Renal cortical epithelial cell (primary cell): Measurements from ENCODE around the gene FAAP100. TPM values are rescaled to one million over a fixed set of nuclear protein-coding genes. Genes with fewer than 3 reads are reported as not detected.

ENCODE experiments used
- DNase-seq: peaks from one replicate; pipeline ENCODE4 v3.0.0-alpha.2; 2011; ENCODE audit warnings: low read depth
- total RNA-seq: library from RNA; depleted of rRNA; stranded (reverse); fragments of >200 nt; gene quantifications from 2 replicates; pipeline ENCODE4 v1.2.3, GENCODE V29; 2014

Gene FAAP100
- total RNA-seq, 1 donor from 2014 or later, result 22.2 TPM

- peak; percentile 94 for DNase-seq
Measured at GRCh38 chr17:81553616-81554181, 1.5 kb upstream of the FAAP100 start.

DNA sequence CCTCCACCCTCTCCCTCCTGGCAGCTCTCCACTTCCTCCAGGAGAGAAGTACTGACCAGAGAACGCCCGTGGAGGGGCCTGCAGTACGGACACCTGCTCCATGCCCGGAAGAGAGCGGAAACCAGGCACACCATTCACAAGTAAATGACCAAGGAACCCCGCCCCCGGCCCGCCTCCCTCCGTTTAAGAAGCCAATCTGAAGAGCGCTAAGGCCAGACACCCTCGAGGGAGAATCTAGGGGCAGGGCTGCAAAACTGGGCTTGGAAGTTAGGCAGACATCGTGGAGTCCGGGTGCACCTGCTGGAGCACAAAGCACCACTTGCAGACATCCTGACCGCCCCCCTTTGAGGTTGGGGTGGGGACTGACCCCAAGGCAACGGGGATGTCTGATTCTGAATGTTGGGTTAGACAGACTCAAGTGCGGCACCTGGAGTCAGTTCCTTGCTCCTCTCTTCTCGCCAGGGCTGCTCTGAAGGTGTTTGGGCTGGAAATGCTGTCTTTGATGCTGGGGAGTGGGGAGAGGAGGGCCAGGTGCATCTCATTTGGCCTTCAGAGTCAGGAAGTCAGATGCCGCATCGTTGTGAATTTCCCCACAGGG is 964 bp upstream of the FAAP100 start:
- DNase-seq, result peak; percentile 72

GRCh38 chr17:81551458-81552243 is 502 bp downstream of the FAAP100 start:
- DNase-seq, result no peak

DNA sequence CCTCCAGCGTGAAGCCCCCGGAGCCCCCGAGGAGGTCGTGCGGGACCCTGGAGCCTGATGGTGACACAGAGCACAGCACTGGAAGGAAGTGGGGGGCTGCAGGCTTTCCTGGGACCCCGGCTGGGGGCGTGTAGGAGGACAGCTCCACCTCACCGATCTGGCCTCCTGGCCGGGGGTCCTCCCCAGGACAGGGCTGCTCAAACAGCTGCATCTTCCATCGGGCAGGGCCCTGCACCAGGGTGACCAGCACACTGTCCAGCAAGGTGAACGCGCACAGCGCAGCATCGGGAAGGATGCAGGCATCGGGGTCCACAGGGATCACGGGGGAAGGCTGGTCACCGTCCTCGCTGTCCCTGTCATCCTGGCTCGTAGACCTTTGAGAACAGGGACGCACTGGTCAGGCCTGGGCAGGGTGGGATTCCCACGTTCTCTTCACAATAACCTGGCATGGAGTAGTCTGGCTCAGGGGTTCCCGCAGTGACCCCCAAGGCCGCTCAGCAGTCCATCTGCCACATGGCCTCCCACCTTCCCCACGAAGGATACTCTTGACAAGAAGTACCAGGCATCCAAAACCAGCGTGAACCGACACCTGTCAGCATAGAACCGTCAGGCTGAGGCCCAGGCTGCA is 1.2 kb downstream of the FAAP100 start:
- no peak for DNase-seq

DNA sequence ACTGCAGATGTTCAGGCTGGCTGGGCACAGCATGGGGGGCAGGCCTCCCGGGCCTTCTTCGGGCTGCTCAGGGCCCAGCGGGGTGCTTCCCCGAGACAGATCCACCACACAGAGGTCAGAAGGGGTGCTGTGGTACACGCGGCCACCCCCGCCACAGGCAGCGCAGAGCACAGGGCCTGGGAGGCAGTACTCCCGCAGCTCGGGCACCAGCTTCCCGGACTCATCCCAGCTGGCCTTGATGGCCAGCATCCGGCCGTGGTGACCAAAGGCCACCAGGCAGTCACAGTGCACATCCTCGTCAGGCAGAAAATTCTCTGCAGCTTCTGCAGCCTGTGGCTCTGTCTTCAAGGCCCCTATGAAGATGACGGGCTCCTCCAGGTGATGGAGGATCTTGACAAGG is 1.9 kb downstream of the FAAP100 start:
- DNase-seq, result no peak

DNA sequence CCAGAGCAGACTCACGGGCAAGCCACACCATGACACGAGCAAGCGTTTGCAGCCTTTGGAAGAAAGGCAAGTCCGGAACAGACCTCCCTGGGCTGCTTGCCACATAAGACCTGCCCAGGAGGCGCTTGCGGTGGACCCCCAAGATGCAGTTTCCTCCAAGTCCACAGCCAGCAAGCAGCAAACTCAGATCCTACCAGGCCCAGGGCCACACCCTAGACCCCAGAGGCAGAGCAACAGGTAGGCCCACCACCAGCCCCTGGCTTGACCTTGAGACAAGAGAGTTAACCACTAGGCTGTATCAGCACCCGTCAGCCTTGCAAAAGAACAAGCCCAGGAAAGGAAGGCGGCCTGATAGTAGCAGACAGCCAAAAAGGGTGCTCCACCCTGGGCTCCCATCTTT is 2.3 kb downstream of the FAAP100 start:
- no peak for DNase-seq

GRCh38 chr17:81549031-81549557 is 3.1 kb downstream of the FAAP100 start:
- no peak for DNase-seq

- no peak for DNase-seq
Measured at GRCh38 chr17:81547614-81547982, 4.6 kb downstream of the FAAP100 start.

- no peak for DNase-seq
Measured at GRCh38 chr17:81546906-81547613, 5.1 kb downstream of the FAAP100 start.

DNA sequence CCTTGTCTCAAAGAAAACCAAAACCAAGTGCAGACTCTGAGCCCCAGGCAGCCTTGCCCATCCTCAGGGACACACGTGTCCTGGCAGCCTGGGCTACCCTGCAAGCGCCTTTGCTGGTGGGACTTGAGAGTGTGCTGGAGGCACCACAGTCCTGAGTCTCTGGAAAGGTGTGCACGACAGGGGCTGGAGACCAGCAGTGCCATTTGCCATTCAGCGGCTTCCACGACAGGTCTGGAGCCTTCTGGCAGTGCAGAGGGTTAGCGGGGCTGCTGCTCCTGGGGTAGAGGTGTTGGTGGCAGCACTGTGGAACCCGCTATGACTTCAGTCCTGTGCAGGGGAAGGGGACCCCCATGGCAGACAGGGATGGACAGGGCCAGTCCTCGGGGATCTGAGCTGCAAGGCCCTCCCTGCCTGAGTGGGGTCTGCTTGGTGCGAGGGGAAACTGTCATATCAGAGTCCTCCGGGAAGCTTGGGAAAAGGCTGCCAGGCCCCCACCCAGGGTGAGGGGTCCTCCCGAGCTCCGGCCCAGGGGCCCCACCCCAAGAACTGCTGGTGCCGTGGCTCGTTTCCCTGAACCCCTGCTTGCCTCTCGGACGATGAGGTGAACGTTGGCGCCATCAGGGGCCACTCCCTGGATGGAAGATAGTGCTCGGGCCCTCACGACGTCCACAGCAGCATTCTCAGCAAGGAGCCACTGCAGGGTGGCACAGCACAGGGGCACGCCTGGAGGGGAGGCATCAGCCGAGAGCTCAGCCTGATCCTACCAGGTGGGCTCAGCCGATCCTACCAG is 6.8 kb downstream of the FAAP100 start:
- DNase-seq, result no peak

GRCh38 chr17:81544281-81544974 is 7.7 kb downstream of the FAAP100 start:
- DNase-seq, result no peak

DNA sequence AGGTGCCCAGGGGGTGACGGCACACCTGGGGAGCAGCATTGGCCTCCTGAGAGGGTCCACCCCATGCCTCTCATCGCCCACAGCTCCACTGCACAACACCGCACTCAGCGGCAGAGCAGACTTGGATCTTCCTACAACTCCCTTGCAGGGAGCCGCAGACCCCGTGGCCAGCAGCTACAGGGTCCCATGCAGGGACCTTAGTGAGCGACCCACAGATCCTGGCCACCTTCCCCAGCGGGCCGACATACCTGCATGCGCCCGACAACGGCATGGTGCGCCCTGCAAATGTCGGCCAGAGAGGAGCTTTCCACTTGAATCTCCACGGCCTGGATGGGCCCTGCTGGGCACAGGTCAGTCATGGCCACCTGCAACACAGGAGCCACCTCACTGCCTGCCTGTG is 8.4 kb downstream of the FAAP100 start:
- no peak for DNase-seq

DNA sequence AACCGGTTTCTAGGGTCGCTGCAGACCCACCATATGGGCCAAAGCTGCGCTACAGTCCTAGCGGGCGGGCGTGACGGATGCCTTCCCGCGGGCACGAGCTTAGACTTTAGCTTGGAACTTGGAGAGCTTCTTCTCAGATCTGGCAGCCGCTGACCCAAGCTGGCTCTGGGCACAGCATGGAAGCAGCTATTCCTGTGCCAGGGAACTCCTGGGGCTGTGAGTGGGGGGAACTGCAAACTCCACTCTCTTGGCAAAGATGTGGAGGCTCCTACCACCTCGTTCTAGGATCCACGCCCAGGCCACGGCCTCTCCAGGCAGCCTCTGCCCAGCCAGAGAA is 8.8 kb downstream of the FAAP100 start:
- DNase-seq, result no peak

DNA sequence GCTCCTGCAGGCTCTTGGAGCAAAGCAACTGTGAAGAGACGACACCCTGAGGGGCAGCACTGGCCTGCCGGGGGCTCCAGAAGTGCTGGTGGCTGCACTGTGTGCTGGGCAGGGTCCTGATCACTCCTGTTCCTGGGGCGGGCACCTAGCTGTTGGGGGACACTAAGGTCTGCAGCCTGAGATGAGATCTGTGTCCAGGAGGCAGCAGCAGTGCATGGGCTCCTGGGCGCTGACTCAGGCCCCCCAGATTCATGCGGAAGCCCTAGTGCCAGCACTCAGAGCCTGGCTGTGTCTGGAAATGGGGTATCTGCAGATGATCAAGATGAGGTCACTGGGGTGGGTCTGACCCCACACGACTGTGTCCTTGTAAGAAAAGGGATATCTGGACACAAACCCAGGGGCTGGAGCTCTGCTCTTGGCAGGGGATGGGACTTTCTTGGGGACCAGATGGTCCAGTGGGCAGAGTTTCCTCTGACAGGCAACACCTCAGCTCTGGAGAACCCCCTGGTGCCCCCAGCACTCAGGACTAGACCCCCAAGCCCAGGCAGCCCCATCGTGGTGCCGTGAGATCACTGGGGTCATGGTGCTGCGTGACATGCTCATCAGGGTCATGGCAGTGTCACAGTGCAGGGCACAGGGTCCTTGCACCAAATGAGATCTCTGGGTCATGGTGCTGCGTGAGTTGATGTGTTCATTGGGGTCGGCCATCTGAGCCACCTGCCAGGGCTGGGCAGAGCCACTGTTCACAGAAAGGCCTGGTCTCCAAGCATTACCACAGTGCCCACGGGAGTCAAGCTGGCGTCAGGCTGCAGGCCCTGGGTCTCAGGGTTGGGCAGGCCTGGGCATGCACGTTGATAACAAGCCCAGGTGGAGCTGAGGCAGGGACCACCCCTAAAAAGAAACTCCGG is 9.5 kb downstream of the FAAP100 start:
- DNase-seq, result no peak

GRCh38 chr17:81541123-81541522 is 11.0 kb downstream of the FAAP100 start:
- no peak for DNase-seq

- DNase-seq, result no peak
Measured at GRCh38 chr17:81540676-81541027, 11.5 kb downstream of the FAAP100 start.

DNA sequence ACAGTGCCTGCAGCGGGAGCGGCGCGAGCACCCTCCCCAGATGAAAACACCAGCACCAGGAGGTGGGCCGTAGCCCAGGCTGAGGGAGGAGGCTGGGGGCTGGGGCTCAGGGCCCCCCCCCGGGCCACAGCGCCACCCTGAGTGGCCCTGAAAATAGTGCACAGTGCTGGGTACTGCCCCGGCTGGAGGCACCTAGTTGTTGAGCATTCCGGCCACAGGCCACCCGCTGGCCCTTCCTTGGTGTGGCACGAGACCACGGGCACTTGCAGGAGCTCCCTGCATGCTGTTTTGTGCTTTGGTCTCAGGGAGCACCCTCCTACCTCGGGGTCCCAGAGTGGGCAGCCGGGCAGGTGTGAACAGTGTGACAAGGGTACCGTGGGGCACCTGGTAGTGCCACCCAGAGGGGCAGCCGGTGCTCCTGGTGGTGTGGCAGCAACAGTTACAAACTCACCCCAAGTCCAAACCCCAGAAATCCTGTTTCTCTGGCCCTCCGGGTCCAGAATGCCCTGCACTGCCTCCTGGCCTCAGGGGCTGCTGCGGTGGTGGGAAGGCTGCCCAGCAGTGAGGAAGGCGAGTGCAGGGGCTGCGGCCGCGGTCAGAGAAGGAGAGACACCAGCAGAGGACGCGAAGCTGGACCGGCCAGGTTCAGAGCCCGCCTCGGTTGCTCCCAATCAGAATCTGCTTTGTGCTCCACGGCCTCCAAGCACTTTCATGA is 12.0 kb downstream of the FAAP100 start:
- DNase-seq, result no peak

DNA sequence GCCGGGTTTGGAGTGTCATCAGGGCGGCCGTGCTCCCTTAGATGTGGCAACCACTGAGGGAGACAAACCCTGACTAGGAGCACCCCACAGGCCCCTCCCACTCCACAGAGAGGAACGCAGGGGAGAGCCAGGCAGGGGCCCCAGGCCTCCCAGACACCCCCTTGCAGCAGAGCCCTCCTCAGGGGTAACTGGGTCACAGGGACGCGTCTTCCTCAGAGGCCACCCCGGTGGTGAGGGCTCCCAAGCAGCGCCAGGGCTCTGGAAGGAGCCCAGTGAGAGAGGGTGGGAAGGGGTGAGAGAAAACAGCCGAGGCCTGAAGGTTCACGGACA is 12.6 kb downstream of the FAAP100 start:
- no peak for DNase-seq
